HUES64 (cell line): ENCODE measurements around the gene KCNH6.

Experiments used
- H3K27ac ChIP-seq: 2 replicates; pipeline ENCODE4 v1.7.0; 2013; ENCODE audit warnings: low read depth, low read length, inconsistent platforms
- H3K27me3 ChIP-seq: 2 replicates; pipeline ENCODE4 v1.6.1; 2013; ENCODE audit warnings: mild to moderate bottlenecking, low read length; ENCODE audit not compliant: insufficient read depth
- H3K36me3 ChIP-seq: 2 replicates; pipeline ENCODE4 v1.6.1; 2013; ENCODE audit warnings: mild to moderate bottlenecking, low read length; ENCODE audit not compliant: insufficient read depth
- H3K4me1 ChIP-seq: 2 replicates; pipeline ENCODE4 v1.6.1; 2013; ENCODE audit warnings: mild to moderate bottlenecking, low read length, moderate library complexity; ENCODE audit not compliant: insufficient read depth
- H3K4me3 ChIP-seq: 2 replicates; pipeline ENCODE4 v1.5.1; 2013; ENCODE audit warnings: mild to moderate bottlenecking, low read length, moderate library complexity
- H3K9ac ChIP-seq: 2 replicates; pipeline ENCODE4 v1.6.1; 2013; ENCODE audit warnings: mild to moderate bottlenecking, low read depth, low read length
- H3K9me3 ChIP-seq: 2 replicates; pipeline ENCODE4 v1.6.1; 2013; ENCODE audit warnings: low read depth, low read length; ENCODE audit not compliant: insufficient read depth
- WGBS: fragments of 150-250, 120-280 bp; methylation state at CpG from one replicate; pipeline ENCODE4 v1.1.7; 2013; ENCODE audit warnings: missing lambda C conversion rate; 5-methylcytosine and 5-hydroxymethylcytosine counted together

KCNH6 gene

GRCh38 chr17:63489291-63489690 lies 33.9 kb upstream of the KCNH6 start:
- Histone ChIP-seq H3K9me3 (no peaks in the 10 kb centered on the region), H3K27ac (no peak overlapping the region)
- WGBS, result 88% methylated on average over 6 of the region's 6 CpGs

GRCh38 chr17:63490329-63490728 lies 32.8 kb upstream of the KCNH6 start:
- Histone ChIP-seq H3K4me3 (no peak overlapping the region), H3K4me1 (no peaks in the 10 kb centered on the region), H3K36me3 (no peaks in the 10 kb centered on the region), H3K27ac (no peak overlapping the region), H3K9ac (no peak overlapping the region), H3K9me3 (no peaks in the 10 kb centered on the region), H3K27me3 (no peaks in the 10 kb centered on the region)
- 80% methylated on average over 10 of the region's 10 CpGs for WGBS

More at GRCh38 chr17:63489291-63489690, 33.9 kb upstream of the KCNH6 start:
- Histone ChIP-seq H3K4me3 (no peak overlapping the region), H3K9ac (no peak overlapping the region), H3K36me3 (no peaks in the 10 kb centered on the region), H3K4me1 (no peaks in the 10 kb centered on the region), H3K27me3 (no peaks in the 10 kb centered on the region)

- H3K4me3 ChIP-seq, result no peak overlapping the region
- no peak overlapping the region for H3K9ac ChIP-seq
- 90% methylated on average over 22 of the region's 22 CpGs for WGBS
- H3K4me1 ChIP-seq, result no peaks in the 10 kb centered on the region
- H3K27me3 ChIP-seq, result no peaks in the 10 kb centered on the region
- H3K27ac ChIP-seq, result no peak overlapping the region
- H3K9me3 ChIP-seq, result no peaks in the 10 kb centered on the region
- no peaks in the 10 kb centered on the region for H3K36me3 ChIP-seq
These were observed 32.2 kb upstream of the KCNH6 start for GRCh38 chr17:63490858-63491400.

- no peaks in the 10 kb centered on the region for H3K27me3 ChIP-seq
- no peak overlapping the region for H3K27ac ChIP-seq
- no peak overlapping the region for H3K4me3 ChIP-seq
- H3K9ac ChIP-seq, result no peak overlapping the region
- H3K36me3 ChIP-seq, result no peaks in the 10 kb centered on the region
- no peaks in the 10 kb centered on the region for H3K9me3 ChIP-seq
- H3K4me1 ChIP-seq, result no peaks in the 10 kb centered on the region
- 90% methylated on average over 8 of the region's 8 CpGs for WGBS
These were observed 31.7 kb upstream of the KCNH6 start for GRCh38 chr17:63491413-63491812.

- no peak overlapping the region for H3K4me3 ChIP-seq
- 94% methylated on average over 10 of the region's 10 CpGs for WGBS
- no peaks in the 10 kb centered on the region for H3K9me3 ChIP-seq
- H3K36me3 ChIP-seq, result no peaks in the 10 kb centered on the region
- H3K27ac ChIP-seq, result no peak overlapping the region
- H3K4me1 ChIP-seq, result no peaks in the 10 kb centered on the region
- no peak overlapping the region for H3K9ac ChIP-seq
- H3K27me3 ChIP-seq, result no peaks in the 10 kb centered on the region
These were observed 31.1 kb upstream of the KCNH6 start for GRCh38 chr17:63491977-63492618.

GRCh38 chr17:63492940-63493339 lies 30.2 kb upstream of the KCNH6 start:
- no peak overlapping the region for H3K4me3 ChIP-seq
- no peak overlapping the region for H3K9ac ChIP-seq
- H3K27ac ChIP-seq, result no peak overlapping the region
- H3K27me3 ChIP-seq, result no peaks in the 10 kb centered on the region
- H3K4me1 ChIP-seq, result no peaks in the 10 kb centered on the region
- no peaks in the 10 kb centered on the region for H3K36me3 ChIP-seq
- WGBS, result 89% methylated on average over 6 of the region's 6 CpGs
- H3K9me3 ChIP-seq, result no peaks in the 10 kb centered on the region

- Histone ChIP-seq H3K4me1 (no peaks in the 10 kb centered on the region), H3K36me3 (no peaks in the 10 kb centered on the region), H3K27ac (no peak overlapping the region), H3K9ac (no peak overlapping the region), H3K4me3 (no peak overlapping the region), H3K9me3 (no peaks in the 10 kb centered on the region), H3K27me3 (no peaks in the 10 kb centered on the region)
- WGBS, result 94% methylated on average over 9 of the region's 9 CpGs
These were observed 29.7 kb upstream of the KCNH6 start for GRCh38 chr17:63493411-63493810.

- no peaks in the 10 kb centered on the region for H3K4me1 ChIP-seq
- H3K9me3 ChIP-seq, result no peaks in the 10 kb centered on the region
These were observed 28.7 kb upstream of the KCNH6 start for GRCh38 chr17:63494300-63494928.

GRCh38 chr17:63495491-63495890 lies 27.7 kb upstream of the KCNH6 start:
- H3K4me3 ChIP-seq, result no peak overlapping the region
- no peak overlapping the region for H3K9ac ChIP-seq
- H3K4me1 ChIP-seq, result no peaks in the 10 kb centered on the region
- no peak overlapping the region for H3K27ac ChIP-seq
- H3K36me3 ChIP-seq, result no peaks in the 10 kb centered on the region
- H3K9me3 ChIP-seq, result no peaks in the 10 kb centered on the region
- no peaks in the 10 kb centered on the region for H3K27me3 ChIP-seq
- 94% methylated on average over 6 of the region's 6 CpGs for WGBS

More at GRCh38 chr17:63494300-63494928, 28.7 kb upstream of the KCNH6 start:
- Histone ChIP-seq H3K27ac (no peak overlapping the region), H3K9ac (no peak overlapping the region), H3K27me3 (no peaks in the 10 kb centered on the region), H3K36me3 (no peaks in the 10 kb centered on the region), H3K4me3 (no peak overlapping the region)
- WGBS, result 91% methylated on average over 12 of the region's 12 CpGs

GRCh38 chr17:63496177-63496576 lies 27.0 kb upstream of the KCNH6 start:
- Histone ChIP-seq H3K36me3 (no peaks in the 10 kb centered on the region), H3K27me3 (no peaks in the 10 kb centered on the region), H3K27ac (no peak overlapping the region), H3K4me3 (no peak overlapping the region), H3K4me1 (no peaks in the 10 kb centered on the region), H3K9ac (no peak overlapping the region), H3K9me3 (no peaks in the 10 kb centered on the region)
- 93% methylated on average over 12 of the region's 12 CpGs for WGBS

- no peak overlapping the region for H3K4me3 ChIP-seq
- no peak overlapping the region for H3K27ac ChIP-seq
- H3K9me3 ChIP-seq, result no peaks in the 10 kb centered on the region
- no peak overlapping the region for H3K9ac ChIP-seq
- no peaks in the 10 kb centered on the region for H3K36me3 ChIP-seq
- H3K27me3 ChIP-seq, result no peaks in the 10 kb centered on the region
- WGBS, result 96% methylated on average over 36 of the region's 36 CpGs
- no peaks in the 10 kb centered on the region for H3K4me1 ChIP-seq
These were observed 26.3 kb upstream of the KCNH6 start for GRCh38 chr17:63496663-63497400.
